PC-3 (cell line): Measurements from ENCODE around the gene RHBDD1. TPM values are rescaled to one million over a fixed set of nuclear protein-coding genes. Genes with fewer than 3 reads are reported as not detected.
"Not testable (repeated sequence)": the region's sequence is repeated elsewhere in the genome, so short reads cannot be mapped to it uniquely, and the experiment has no call there.

Source experiments
- ATAC-seq: fragments of 200-7000 bp; cut with Tn5 transposase; 2 replicates; pipeline ENCODE4 v1.9.1; 2020; ENCODE audit warnings: mild to moderate bottlenecking, moderate library complexity
- BruUV-seq: library from RNA; stranded (reverse); fragments of 400-500 nt; replicated peaks from 2 replicates; lab custom pipeline; 2021; lab: Mats Ljungman, UMichigan
- CTCF ChIA-PET: fragments of 300-600 bp; sonication (Branson Sonifier 250); formaldehyde crosslinking; loops from one replicate; lab custom pipeline; 2022; ENCODE audit warnings: antibody characterized with exemption; lab: Charles Lee
- POLR2A ChIA-PET: fragments of 300-600 bp; sonication (Branson Sonifier 250); formaldehyde crosslinking; loops from one replicate; lab custom pipeline; 2022; ENCODE audit warnings: antibody characterized with exemption; ENCODE audit not compliant: unreplicated experiment; lab: Charles Lee
- DNase-seq: peaks from one replicate; pipeline ENCODE4 v3.0.0-alpha.2; 2015
- H2AFZ ChIP-seq: fragments of 300-600 bp; sonication (generic); 2 replicates; pipeline ENCODE4 v1.6.0; 2016; ENCODE audit warnings: antibody characterized with exemption, low read length
- H3F3A ChIP-seq: fragments of 300-600 bp; sonication (generic); one replicate; pipeline ENCODE4 v1.6.0; 2017; ENCODE audit warnings: antibody characterized with exemption, low read length, control low read depth, mild to moderate bottlenecking; ENCODE audit not compliant: unreplicated experiment
- H3K27ac ChIP-seq: fragments of 300-600 bp; sonication (generic); 2 replicates; pipeline ENCODE4 v1.5.1; 2016; ENCODE audit warnings: mild to moderate bottlenecking, low read length
- H3K27me3 ChIP-seq: fragments of 300-600 bp; sonication (generic); 2 replicates; pipeline ENCODE4 v1.6.1; 2016; ENCODE audit warnings: low read length, mixed read lengths
- H3K36me3 ChIP-seq: fragments of 300-600 bp; sonication (generic); 2 replicates; pipeline ENCODE4 v1.6.1; 2016; ENCODE audit warnings: low read depth, mixed run types, low read length, mixed read lengths
- H3K4me1 ChIP-seq: fragments of 300-600 bp; sonication (generic); 2 replicates; pipeline ENCODE4 v1.5.1; 2016; ENCODE audit warnings: low read length; ENCODE audit not compliant: insufficient read depth
- H3K4me2 ChIP-seq: fragments of 300-600 bp; sonication (generic); 2 replicates; pipeline ENCODE4 v1.6.0; 2016; ENCODE audit warnings: low read length
- H3K4me3 ChIP-seq: fragments of 300-600 bp; sonication (generic); 2 replicates; pipeline ENCODE4 v1.5.1; 2016; ENCODE audit warnings: mild to moderate bottlenecking, low read length, mixed read lengths
- H3K79me2 ChIP-seq: fragments of 300-600 bp; sonication (generic); 2 replicates; pipeline ENCODE4 v1.6.1; 2017; ENCODE audit warnings: low read length, mixed read lengths
- H3K9ac ChIP-seq: fragments of 300-600 bp; sonication (generic); 2 replicates; pipeline ENCODE4 v1.6.0; 2016; ENCODE audit warnings: mild to moderate bottlenecking, low read length
- H3K9me2 ChIP-seq: fragments of 300-600 bp; sonication (generic); replicated peaks from 2 replicates; pipeline ENCODE4 v1.6.1; 2016; ENCODE audit warnings: mixed run types, low read length, mixed read lengths
- H3K9me3 ChIP-seq: fragments of 300-600 bp; sonication (generic); 2 replicates; pipeline ENCODE4 v1.6.1; 2016; ENCODE audit warnings: low read length, mixed read lengths
- H4K20me1 ChIP-seq: fragments of 300-600 bp; sonication (generic); 2 replicates; pipeline ENCODE4 v1.6.1; 2016; ENCODE audit warnings: low read length, mixed read lengths
- CTCF ChIP-seq: fragments of 300-600 bp; sonication (generic); conservative IDR thresholded peaks from 2 replicates; pipeline ENCODE4 v1.5.1; 2017; ENCODE audit warnings: antibody characterized with exemption, low read depth, mild to moderate bottlenecking, low read length
- EZH2 ChIP-seq: fragments of 300-600 bp; sonication (generic); IDR thresholded peaks from one replicate; pipeline ENCODE4 v1.6.1; 2017; ENCODE audit warnings: antibody characterized with exemption, mild to moderate bottlenecking, low read length; ENCODE audit not compliant: unreplicated experiment
- EZH2phosphoT487 ChIP-seq: fragments of 300-600 bp; sonication (generic); IDR thresholded peaks from 2 replicates; pipeline ENCODE4 v1.6.1; 2018; ENCODE audit warnings: mild to moderate bottlenecking, antibody characterized with exemption, low read length, borderline replicate concordance
- intact Hi-C: fragments of 100-400 bp; cut with micrococcal nuclease; formaldehyde crosslinking; loops from 2 replicates; pipeline ENCODE4 v1.9.0; 2023
- total RNA-seq: library from RNA; depleted of rRNA; stranded (reverse); fragments of >200 nt; gene quantifications from 2 replicates; pipeline ENCODE4 v1.2.3, GENCODE V29; 2014

The RHBDD1 gene
- total RNA-seq, 1 experiment from 2014 or later: 9.1 TPM

DNA sequence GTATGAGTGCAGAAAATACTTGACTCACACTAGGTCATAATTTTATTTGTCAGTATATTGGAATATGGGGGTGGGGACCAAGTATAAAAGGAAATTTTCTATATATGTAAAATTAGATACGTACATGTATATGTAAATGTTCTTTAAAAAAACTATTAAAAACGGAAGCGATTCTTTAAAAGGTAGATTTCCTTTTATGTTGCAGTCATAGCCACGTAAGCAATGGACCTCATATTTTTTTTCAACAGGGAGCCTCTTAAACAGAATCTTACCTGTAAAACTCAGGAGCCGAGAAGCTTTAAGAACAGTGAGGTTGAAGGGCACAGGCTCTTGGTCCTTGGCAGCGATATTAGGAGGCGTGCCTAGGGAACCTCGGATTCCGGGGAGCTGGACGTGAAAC lies 3.3 kb downstream of the RHBDD1 start:
- Histone ChIP-seq H2AFZ (no peak overlapping the region), H3K9me3 (no peaks in the 10 kb centered on the region), H3K4me3 (peak overlapping the region; percentile 28; the same call in 1 of the 2 replicates), H3K79me2 (peaks cover 44% of the 10 kb centered on the region), H3F3A (no peaks in the 10 kb centered on the region), H4K20me1 (no peaks in the 10 kb centered on the region), H3K36me3 (no peaks in the 10 kb centered on the region), H3K4me1 (peaks cover 31% of the 10 kb centered on the region), H3K27ac (no peak overlapping the region), H3K27me3 (no peaks in the 10 kb centered on the region), H3K4me2 (peak overlapping the region; percentile 98), H3K9ac (no peak overlapping the region), H3K9me2 (no peaks in the 10 kb centered on the region)
- TF ChIP-seq EZH2phosphoT487 (no peak), CTCF (no peak), EZH2 (no peak)
- ChIA-PET POLR2A (interaction anchor here (0.5 kb wide), 1 partner anchor 13 kb away, joined by 4 read pairs; no protein-coding TSS in a partner anchor), CTCF (interaction anchor here (0.8 kb wide), 1 partner anchor 146 kb away, joined by 4 read pairs; no protein-coding TSS in a partner anchor)
- BruUV-seq: no TSS peak
- intact Hi-C loops: loop anchor here (5.0 kb wide), 1 partner anchor 73 kb away; no protein-coding TSS in a partner anchor
- DNase-seq (no peak), ATAC-seq (no peak)

GRCh38 chr2:226839951-226840350 lies 4.1 kb downstream of the RHBDD1 start:
- POLR2A ChIA-PET: no interaction called here
- intact Hi-C loops: loop anchor here (5.0 kb wide), 1 partner anchor 72 kb away; no protein-coding TSS in a partner anchor

GRCh38 chr2:226843001-226843400 lies 7.1 kb downstream of the RHBDD1 start:
- ATAC-seq, intact Hi-C loops, H4K20me1 ChIP-seq, H3K36me3 ChIP-seq, POLR2A ChIA-PET, H3K27ac ChIP-seq, DNase-seq, H3K9me3 ChIP-seq, H3K4me2 ChIP-seq, H3F3A ChIP-seq, H3K9me2 ChIP-seq, H3K9ac ChIP-seq, H3K4me3 ChIP-seq, H2AFZ ChIP-seq, H3K27me3 ChIP-seq, H3K79me2 ChIP-seq, BruUV-seq, CTCF ChIA-PET: not testable (repeated sequence)
- H3K4me1 ChIP-seq: peaks cover 17% of the 10 kb centered on the region

More at GRCh38 chr2:226839951-226840350, 4.1 kb downstream of the RHBDD1 start:
- BruUV-seq: no TSS peak
- Histone ChIP-seq H3K36me3 (no peaks in the 10 kb centered on the region), H3F3A (no peaks in the 10 kb centered on the region), H3K27me3 (no peaks in the 10 kb centered on the region), H2AFZ (no peak overlapping the region), H3K27ac (no peak overlapping the region), H3K9me2 (no peaks in the 10 kb centered on the region), H3K9ac (no peak overlapping the region), H3K4me2 (no peak overlapping the region), H3K79me2 (peaks cover 36% of the 10 kb centered on the region), H3K4me1 (peaks cover 30% of the 10 kb centered on the region), H3K9me3 (no peaks in the 10 kb centered on the region), H3K4me3 (no peak overlapping the region), H4K20me1 (no peaks in the 10 kb centered on the region)
- TF ChIP-seq EZH2 (no peak), CTCF (no peak), EZH2phosphoT487 (no peak)
- ATAC-seq: no peak
- CTCF ChIA-PET: no interaction called here
- no peak for DNase-seq
